NCI-H1092 (cell line): Measurements from ENCODE around the gene CTPS1.

Experiments used
- DNase-seq: peaks from one replicate; lab custom pipeline; 2025; lab: John Stamatoyannopoulos, UW

The CTPS1 gene

DNA sequence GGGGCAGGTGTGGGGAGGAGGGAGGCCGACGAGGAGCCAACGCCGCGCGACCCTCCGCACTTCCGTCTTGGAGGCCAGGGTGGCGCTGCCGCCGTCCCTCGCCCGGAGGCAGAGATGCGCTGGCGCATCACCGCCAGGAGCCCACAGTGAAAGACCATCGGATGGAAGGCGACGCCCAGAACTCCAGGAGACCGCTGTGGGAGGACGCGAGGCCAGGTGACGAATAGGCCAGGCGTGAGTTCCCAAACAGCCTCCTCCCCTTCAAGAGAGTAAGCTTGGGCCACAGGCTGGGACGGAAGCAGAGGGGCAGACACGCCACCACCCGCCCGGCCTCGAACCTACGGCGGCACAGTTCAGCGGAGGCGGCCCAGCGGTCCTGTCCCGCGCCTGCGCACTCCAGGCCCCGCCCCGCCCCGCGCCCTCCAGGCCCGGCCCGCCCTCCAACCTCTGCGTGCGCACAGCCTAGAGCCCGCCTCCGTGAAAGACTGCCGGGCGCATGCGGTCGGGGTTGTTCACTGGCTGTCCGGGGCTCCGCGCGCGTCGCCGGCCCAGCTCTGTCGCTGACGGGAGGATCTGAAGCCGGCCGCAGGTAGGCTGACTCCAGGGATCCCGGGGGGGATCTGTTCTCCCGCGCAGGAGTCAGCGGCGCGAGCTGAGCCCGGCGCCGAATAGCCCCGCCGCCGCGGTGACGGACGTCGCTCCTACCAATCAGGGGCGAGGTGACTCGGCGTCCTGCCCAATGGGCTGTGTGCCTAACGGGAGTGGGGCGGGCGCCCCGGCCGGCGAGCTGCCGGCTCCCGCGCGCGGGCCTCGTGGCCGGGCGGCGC, at the start of gene CTPS1:
TSS of gene CTPS1 (plus strand) at position 456 of the 827 bp plus-strand sequence. CDS start 3,595 bp downstream, outside the sequence.
- DNase-seq = peak; percentile 98

DNA sequence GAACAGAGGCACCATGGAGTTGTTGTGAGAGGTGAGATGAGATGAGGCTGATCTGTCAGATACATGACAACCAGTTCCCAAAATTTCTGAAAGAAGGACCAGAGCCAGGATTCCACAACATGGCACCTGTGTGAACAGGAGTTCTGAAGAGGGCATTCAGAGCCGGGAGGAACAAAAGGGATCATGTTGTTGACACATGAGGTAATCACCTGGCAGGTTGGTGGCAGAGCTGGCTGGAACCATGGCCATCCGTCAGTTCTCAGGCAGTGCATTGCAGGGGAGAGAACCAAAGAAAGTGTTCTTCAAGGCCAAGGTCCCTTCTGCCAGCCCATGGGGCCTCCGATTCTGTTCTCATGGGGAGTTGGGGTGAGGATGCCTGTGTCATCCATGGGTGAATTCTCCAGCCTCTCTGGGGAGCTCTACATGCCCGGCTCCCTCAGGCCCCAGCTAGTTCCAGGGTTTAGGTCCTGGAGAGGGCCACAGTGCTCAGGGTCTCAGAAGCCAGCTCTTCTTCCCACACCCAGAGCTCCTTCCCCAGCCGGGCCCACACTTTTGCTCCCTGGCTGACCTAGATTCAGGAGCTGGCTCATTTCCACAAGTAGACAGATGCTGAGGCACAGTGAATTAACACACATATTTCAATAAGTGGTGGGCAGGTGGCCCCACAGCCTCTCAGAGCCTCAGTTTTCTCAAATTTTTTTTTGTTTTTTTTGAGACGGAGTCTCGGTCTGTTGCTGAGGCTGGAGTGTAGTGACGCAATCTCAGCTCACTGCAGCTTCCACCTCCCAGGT, 49.1 kb upstream of the CTPS1 start:
- DNase-seq = no peak

DNA sequence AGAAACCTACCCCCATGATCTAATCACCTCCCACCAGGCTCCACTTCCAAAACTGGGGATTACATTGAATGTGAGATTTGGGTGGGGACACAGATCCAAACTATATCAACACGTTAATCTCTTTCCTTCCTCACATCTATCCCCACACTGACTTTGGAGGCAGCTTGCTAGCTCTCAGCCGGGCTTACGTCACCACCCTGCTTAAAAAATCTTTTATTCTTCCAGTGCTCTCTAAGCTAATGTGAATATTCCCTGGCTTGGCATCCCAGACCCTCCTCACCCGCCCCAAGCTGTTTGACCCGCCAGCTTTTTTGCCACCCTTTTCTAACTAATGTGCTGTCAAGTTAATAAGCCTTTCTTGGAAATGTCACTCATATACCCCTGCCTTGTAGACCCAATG, 47.9 kb upstream of the CTPS1 start:
- no peak for DNase-seq

- DNase-seq = no peak
Measured at GRCh38 chr1:40932006-40932405, 47.5 kb upstream of the CTPS1 start.

DNA sequence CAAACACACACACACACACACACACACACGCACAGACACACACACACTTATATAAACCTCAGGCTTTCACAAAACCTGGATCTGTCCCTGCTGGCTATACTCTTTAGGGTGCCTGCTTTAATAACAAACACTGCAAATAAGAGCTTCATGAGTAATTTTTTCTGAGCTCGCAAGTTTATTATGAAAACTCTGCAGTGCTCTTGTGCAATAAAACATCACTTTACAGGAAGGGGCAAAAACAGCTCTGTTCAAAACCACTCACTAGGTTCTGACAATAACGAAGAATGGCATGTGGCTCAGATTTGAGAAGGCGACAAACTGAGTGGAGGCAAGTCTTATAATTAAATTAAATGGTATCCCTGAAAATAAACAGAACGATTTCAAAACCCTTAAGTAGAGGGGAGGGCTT, 42.6 kb upstream of the CTPS1 start:
- no peak for DNase-seq

DNA sequence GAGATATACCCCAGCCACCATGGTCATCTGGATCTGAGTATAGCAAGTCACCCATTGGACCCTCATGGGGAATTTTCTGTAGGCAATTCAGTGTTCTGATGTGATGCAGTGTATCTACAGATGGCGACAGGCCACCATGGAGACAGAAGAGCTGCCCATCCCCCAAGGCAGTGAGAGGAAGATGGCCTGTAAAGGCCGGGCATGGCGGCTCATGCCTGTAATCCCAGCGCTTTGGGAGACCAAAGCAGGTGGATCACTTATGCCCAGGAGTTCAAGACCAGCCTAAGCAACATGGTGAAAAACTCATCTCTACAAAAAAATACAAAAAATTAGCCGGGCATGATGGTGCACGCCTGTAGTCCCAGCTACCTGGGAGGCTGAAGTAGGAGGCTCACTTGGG, 41.1 kb upstream of the CTPS1 start:
- DNase-seq = no peak

- DNase-seq = no peak
Measured at GRCh38 chr1:40939320-40940059, 40.0 kb upstream of the CTPS1 start.

DNA sequence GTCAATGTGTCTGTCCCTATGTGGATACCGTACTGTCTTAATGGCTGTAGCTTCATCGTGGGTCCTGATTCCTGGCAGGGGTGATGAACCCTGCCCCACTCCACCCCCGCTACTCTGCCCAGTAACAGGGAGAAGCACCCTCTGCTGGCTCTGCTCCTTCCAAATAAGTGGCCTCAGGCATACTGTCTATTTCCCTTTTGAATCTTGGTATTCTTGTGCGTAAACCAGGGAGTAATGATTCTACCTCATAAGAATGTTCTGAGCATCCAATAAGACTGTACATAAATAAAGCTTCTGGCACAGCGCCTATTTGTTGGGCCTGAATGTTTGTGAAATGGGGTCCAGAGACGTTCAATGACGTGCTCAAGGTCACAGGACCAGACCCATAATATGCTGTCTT, 35.2 kb upstream of the CTPS1 start:
- DNase-seq = no peak

DNA sequence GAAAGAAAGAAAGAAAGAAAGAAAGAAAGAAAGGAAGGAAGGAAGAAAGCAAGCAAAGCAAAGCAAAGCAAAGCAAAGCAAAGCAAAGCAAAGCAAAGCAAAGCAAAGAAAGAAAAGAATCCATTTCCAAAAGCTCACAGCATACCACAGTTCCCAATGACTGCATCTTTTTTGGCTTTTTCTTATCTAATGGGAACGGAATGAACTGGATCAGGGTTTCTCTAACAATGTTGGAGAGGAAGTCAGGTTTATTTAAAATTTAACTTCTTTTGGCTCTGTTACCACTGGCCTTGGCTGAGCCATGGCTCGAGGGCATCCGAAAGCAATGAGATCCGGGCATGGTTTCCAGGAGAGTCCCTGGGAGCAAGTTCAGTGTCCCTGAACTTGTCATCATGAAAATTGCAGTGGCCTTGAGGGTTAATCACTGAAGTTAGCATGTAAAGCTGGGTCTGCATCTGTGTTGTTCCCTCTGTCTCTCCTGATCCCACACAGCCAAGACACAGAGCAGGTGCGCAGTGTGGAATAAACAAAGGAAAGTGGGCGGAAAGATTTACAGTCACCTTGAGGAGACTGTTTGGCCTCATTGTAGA, 34.6 kb upstream of the CTPS1 start:
- no peak for DNase-seq

- no peak for DNase-seq
Measured at GRCh38 chr1:40945491-40945973, 34.0 kb upstream of the CTPS1 start.

DNA sequence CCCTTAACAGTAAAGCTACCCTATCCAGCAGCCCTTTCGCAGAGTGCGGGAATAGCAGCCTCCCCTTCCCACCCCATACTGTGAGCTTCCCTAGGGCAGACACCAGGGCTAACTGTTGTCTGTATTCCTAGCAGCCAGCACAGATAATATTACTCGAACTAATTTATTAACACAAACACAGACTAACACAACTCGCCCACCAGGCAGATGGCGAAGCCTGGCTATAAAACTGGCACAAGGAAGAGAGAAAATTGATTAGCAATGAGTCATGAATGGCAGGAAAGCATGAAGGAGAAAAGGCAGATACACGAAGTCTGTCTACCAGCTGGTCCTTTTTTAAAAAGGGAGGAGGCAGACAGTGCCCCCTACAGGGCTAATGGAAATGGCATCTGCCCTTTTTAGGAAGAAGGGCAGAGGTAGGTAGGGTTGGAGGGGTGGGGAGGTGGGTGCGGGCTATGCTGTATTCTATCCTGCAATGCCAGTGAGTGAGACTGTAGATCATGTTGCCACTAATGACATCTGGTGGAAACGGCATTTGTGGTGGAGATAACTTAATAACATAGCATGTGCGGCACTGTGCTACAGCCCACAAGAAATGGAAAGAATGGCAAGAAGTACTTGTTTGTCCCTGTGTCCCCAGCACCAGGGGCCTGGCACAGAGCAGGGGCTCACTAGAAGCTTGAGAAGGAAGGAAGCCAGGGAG, 30.6 kb upstream of the CTPS1 start:
- DNase-seq = peak; percentile 61

- no peak for DNase-seq
Measured at GRCh38 chr1:40949563-40949962, 29.9 kb upstream of the CTPS1 start.

- peak; percentile 67 for DNase-seq
Measured at GRCh38 chr1:40951943-40952743, 27.4 kb upstream of the CTPS1 start.

DNA sequence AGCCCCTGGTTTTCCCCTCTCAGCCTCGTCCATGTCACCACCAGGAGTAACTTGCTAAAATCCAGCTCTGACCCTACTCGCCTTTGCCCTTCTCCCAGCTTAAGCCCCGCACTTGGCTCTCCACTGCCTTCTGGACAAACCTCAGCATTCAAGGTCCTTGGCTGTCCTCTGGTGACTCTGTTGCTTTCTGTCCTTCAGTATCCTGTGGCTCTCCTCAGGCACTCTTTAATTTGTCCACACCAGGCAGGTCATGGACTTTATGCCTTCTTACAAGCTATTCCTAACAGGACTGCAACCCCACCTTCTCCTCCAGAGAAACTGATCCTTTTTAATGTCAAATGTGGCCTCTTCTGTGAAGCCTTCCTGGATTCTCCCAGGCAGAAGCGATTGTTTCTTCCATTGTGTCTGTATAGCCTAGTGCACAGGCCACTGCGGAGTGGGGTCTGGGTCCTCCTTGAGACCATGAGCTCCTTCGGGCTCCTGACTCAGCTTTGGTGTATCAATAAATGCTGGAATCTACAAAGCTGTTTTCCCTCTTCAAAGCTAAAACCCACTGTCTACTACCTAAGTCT, 26.7 kb upstream of the CTPS1 start:
- DNase-seq = no peak

- DNase-seq = no peak
Measured at GRCh38 chr1:40954626-40955025, 24.9 kb upstream of the CTPS1 start.

- DNase-seq = no peak
Measured at GRCh38 chr1:40955266-40955665, 24.2 kb upstream of the CTPS1 start.

- no peak for DNase-seq
Measured at GRCh38 chr1:40956407-40956806, 23.1 kb upstream of the CTPS1 start.

DNA sequence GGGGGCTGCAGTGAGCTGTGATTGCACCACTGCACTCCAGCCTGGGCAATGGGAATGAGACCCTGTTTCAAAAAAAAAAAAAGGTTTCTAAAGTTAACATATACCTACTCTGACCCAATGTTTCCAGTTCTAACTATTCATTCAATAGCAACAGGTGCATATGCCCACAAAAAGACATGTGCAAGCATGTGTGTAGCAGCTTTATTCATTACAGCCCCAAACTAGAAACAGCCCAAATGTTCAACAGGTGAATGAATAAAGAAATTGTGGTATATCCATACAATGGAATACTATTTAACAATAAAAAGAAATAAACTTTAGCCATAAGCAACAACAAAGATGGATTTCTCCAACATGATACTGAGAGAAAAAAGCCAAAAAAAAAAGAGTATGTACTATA, 21.3 kb upstream of the CTPS1 start:
- DNase-seq = no peak

GRCh38 chr1:40965531-40965930, 14.0 kb upstream of the CTPS1 start:
- DNase-seq = no peak

- DNase-seq = no peak
Measured at GRCh38 chr1:40966417-40966816, 13.1 kb upstream of the CTPS1 start.
